Right atrium auricular region (tissue), 2 donors: ENCODE measurements around the gene KNG1. TPM values are rescaled to one million over a fixed set of nuclear protein-coding genes. Genes with fewer than 3 reads are reported as not detected.
A peak's percentile ranks its signal among the peaks of the same experiment; 100 is the strongest.

Experiments
- DNase-seq: peaks from one replicate; pipeline ENCODE4 v3.0.0-alpha.2; 2019; ENCODE audit warnings: low spot score
- H3K27ac ChIP-seq, 2 donors: fragments of 200-600 bp; sonication (generic); 1 replicate in 1 of 2; 2 replicates in 1 of 2; pipeline ENCODE4 v1.5.1; 2016 to 2019
- H3K27me3 ChIP-seq, 2 donors: fragments of 200-600 bp; sonication (generic); one replicate each; pipeline versions ENCODE4 v1.5.1 to v1.6.0; 2017 to 2019
- H3K36me3 ChIP-seq: fragments of 200-600 bp; sonication (generic); one replicate; pipeline ENCODE4 v1.5.1; 2016
- H3K4me1 ChIP-seq, 2 donors: fragments of 200-600 bp; sonication (generic); one replicate each; pipeline versions ENCODE4 v1.5.1 to v1.6.0; 2017 to 2019
- H3K4me3 ChIP-seq, 2 donors: fragments of 200-600 bp; sonication (generic); 1 replicate in 1 of 2; 2 replicates in 1 of 2; pipeline ENCODE4 v1.5.1; 2017 to 2019; ENCODE audit warnings: mild to moderate bottlenecking in 1 of 2, moderate library complexity in 1 of 2
- H3K9me3 ChIP-seq, 2 donors: fragments of 200-600 bp; sonication (generic); one replicate each; pipeline ENCODE4 v1.5.1; 2019
- total RNA-seq, 2 donors: library from RNA; depleted of rRNA; stranded (reverse); fragments of >200 nt; gene quantifications; one replicate each; pipeline ENCODE4 v1.1.0, GENCODE V29; 2016
- TF ChIP-seq, protein P1 (sequence below), 2 donors: fragments of 200-600 bp; sonication (generic); IDR thresholded peaks; one replicate each; pipeline ENCODE4 v1.5.1; 2019; ENCODE audit warnings: antibody characterized with exemption in 2 of 2

Gene KNG1
- total RNA-seq, 2 donors from 2014 or later: 0.59 TPM; not detected in 1

DNA sequence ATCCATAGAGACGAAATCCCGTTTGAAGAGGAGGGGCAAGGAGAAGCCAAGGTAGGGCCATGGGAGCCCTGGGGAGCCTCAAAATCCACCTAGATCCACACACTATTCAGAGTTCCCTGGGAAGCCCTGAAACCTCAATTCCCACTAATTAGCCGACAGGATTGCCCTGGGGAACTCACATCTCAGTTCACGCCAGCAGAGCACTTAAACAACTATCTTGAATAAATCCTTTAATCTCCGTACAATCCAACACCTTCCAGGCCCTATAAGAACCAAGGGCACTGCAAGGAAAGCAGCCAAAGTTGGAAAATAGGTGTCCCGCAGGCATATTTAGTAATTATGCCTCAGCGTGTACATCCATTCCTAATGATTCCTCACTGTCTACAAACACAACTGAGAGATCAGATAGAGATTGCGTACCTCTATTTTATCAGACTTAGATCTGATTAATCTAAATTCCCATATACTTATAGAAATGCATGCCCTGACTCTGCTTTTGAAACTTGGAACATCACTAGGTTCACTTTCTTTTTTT, 40.6 kb downstream of the KNG1 start:
- Histone ChIP-seq H3K4me1 (peaks cover 0 to 4% of the 10 kb centered on the region in 2 donors), H3K36me3 (no peaks in the 10 kb centered on the region), H3K4me3 (no peak overlapping the region), H3K27me3 (no peaks in the 10 kb centered on the region), H3K27ac (no peak overlapping the region), H3K9me3 (no peaks in the 10 kb centered on the region)
- TF ChIP-seq, protein P1, sequence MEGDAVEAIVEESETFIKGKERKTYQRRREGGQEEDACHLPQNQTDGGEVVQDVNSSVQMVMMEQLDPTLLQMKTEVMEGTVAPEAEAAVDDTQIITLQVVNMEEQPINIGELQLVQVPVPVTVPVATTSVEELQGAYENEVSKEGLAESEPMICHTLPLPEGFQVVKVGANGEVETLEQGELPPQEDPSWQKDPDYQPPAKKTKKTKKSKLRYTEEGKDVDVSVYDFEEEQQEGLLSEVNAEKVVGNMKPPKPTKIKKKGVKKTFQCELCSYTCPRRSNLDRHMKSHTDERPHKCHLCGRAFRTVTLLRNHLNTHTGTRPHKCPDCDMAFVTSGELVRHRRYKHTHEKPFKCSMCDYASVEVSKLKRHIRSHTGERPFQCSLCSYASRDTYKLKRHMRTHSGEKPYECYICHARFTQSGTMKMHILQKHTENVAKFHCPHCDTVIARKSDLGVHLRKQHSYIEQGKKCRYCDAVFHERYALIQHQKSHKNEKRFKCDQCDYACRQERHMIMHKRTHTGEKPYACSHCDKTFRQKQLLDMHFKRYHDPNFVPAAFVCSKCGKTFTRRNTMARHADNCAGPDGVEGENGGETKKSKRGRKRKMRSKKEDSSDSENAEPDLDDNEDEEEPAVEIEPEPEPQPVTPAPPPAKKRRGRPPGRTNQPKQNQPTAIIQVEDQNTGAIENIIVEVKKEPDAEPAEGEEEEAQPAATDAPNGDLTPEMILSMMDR (IDR thresholded peaks at IDR 0.05): no peak
- DNase-seq: no peak

DNA sequence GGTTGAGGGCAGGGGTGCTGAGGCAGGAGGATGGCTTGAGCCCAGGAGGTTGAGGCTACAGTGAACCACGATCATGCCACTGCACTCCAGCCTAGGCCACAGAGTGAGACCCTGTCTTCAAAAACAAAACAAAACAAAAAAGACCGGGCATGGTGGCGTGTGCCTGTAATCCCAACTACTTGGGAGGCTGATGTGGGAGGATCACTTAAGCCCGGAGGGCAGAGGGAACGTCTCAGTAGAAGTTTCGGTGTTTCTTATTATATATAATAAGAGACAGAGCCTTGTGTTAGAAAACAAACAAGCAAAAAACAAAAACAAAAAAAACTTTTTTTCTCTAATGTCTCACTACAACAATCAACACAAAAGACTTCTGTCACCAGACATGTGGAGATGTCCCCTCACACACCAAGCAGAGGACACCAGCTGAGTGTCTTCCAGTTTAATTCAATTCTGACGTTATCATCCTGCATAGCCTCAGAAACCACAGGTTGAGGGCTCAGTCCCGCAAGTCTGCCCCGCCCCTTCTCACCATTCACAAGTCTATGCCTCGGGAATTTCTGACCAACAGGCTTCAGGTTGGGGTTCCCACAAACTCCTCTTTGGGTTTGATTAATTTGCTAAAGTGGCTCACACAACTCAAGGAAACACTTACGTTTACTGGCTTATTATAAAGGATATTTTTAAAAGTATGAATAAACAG, 42.2 kb downstream of the KNG1 start:
- no peak for DNase-seq
- no peaks in the 10 kb centered on the region for H3K4me1 ChIP-seq

DNA sequence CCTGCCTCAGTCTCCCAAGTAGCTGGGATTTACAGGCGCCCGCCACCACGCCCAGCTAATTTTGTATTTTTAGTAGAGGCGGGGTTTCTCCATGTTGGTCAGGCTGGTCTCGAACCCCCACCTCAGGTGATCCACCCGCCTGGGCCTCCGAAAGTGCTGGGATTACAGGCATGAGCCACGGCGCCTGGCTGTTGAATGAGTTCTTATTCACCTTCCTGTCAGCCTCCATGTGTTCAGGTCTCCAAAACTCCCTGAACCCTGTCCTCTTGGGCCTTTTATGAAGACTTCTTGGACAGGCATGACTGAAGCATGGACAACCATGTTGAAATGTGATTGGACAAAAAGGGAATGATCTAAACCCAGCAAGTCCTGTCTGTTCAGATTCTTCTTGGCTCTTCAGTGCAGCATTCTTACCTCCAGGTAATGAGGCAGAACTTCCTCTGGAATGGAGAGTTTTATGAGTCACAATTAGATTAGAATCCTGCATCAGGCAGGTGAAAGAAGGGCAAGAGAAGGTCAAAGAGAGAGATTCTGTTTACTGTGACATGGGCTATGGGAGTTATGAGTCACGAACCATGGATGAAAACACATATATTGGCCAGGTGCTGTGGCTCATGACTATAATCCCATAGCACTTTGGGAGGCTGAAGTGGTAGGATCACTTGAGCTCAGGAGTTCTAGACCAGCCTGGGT, 43.1 kb downstream of the KNG1 start:
- no peaks in the 10 kb centered on the region for H3K36me3 ChIP-seq
- H3K4me1 ChIP-seq: no peaks in the 10 kb centered on the region
- H3K4me3 ChIP-seq: no peak overlapping the region
- H3K27ac ChIP-seq: no peak overlapping the region
- H3K27me3 ChIP-seq: no peaks in the 10 kb centered on the region
- no peaks in the 10 kb centered on the region for H3K9me3 ChIP-seq
- no peak for DNase-seq
- TF ChIP-seq, protein P1 (IDR thresholded peaks at IDR 0.05): no peak

More for the DNA sequence above, 42.2 kb downstream of the KNG1 start:
- no peak overlapping the region for H3K27ac ChIP-seq
- TF ChIP-seq, protein P1 (IDR thresholded peaks at IDR 0.05): no peak
- no peaks in the 10 kb centered on the region for H3K36me3 ChIP-seq
- no peaks in the 10 kb centered on the region for H3K27me3 ChIP-seq
- no peaks in the 10 kb centered on the region for H3K9me3 ChIP-seq
- H3K4me3 ChIP-seq: no peak overlapping the region

DNA sequence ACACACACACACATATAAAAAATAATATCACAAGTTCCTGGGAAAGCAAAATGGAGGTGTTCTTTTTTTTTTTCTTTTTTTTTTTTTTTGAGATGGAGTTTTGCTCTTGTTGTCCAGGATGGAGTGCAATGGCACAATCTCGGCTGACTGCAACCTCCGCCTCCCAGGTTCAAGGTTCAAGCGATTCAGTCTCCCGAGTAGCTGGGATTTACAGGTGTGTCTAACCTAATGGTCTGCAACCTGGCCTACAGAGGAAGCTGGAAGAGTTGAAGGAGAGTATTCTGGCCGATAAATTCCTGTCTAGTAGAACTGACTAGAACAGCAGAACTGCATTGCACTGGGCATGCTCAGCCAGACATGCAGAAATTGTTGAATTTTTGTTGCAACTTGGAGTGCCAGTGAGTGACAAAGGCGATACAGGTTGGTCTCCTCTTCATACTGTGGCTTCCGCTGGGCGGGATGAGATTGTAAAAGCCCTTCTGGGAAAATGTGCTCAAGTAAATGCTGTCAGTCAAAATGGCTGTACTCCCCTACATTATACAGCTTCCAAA, 43.8 kb downstream of the KNG1 start:
- DNase-seq: no peak

DNA sequence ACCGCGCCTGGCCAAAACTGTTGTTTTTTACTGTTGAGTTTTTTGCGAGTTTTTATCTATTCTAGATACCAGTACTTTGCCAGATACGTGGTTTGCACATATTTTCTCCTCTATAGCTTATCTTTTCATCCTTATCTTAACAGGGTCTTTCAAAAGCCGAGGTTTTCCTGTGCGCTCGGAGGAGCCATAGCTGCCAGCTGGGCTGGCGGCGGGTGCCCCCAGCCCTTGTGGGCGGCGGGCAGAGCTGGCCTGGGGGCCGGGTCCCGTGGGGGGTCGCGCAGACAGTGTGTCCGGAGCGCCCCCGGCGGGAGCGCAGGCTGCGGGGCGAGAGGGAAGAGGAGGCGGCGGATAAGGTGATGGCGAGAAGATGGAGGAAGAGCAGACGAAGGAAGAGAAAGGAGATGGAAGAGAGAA, 55.1 kb downstream of the KNG1 start:
- Histone ChIP-seq H3K36me3 (no peaks in the 10 kb centered on the region), H3K27ac (peak overlapping the region; percentile 1 to 40), H3K27me3 (no peaks in the 10 kb centered on the region), H3K4me3 (peak overlapping the region; percentile 39 to 55), H3K4me1 (peaks cover 0 to 12% of the 10 kb centered on the region in 2 donors), H3K9me3 (no peaks in the 10 kb centered on the region)
- TF ChIP-seq, protein P1 (IDR thresholded peaks at IDR 0.05): no peak
- DNase-seq: no peak

More for the DNA sequence above, 43.8 kb downstream of the KNG1 start:
- no peaks in the 10 kb centered on the region for H3K9me3 ChIP-seq
- no peaks in the 10 kb centered on the region for H3K4me1 ChIP-seq
- H3K4me3 ChIP-seq: no peak overlapping the region
- TF ChIP-seq, protein P1 (IDR thresholded peaks at IDR 0.05): no peak
- H3K27ac ChIP-seq: no peak overlapping the region
- no peaks in the 10 kb centered on the region for H3K27me3 ChIP-seq
- H3K36me3 ChIP-seq: no peaks in the 10 kb centered on the region
